K562 (cell line): ENCODE results near the gene SYNJ2. TPM values are rescaled to one million over a fixed set of nuclear protein-coding genes. Genes with fewer than 3 reads are reported as not detected.

ENCODE experiments used
- ARHGAP35 ChIP-seq: fragments of 450-650 bp; IDR thresholded peaks from 2 replicates; pipeline ENCODE4 v1.6.1; 2018; ENCODE audit not compliant: partially characterized antibody
- BHLHE40 ChIP-seq: IDR thresholded peaks from 2 replicates; pipeline ENCODE4 v1.6.1; 2011; ENCODE audit warnings: low read length, improper control_type of control experiment
- CHD2 ChIP-seq: IDR thresholded peaks from 2 replicates; pipeline ENCODE4 v1.6.1; 2011; ENCODE audit warnings: low read depth, low read length
- FOXP4 ChIP-seq: sonication (generic); formaldehyde crosslinking; IDR thresholded peaks from 2 replicates; pipeline ENCODE4 v1.8.0; 2022; ENCODE audit warnings: mild to moderate bottlenecking, missing genetic modification reagents, borderline replicate concordance
- HIVEP1 ChIP-seq: fragments of 250-450 bp; sonication (Bioruptor Pico); IDR thresholded peaks from 2 replicates; pipeline ENCODE4 v1.4.0; 2020; ENCODE audit warnings: mild to moderate bottlenecking
- KDM1A ChIP-seq, 2 experiments: fragments of 450-650 bp; IDR thresholded peaks; 2 replicates each; pipeline ENCODE4 v1.6.1; 2016; ENCODE audit warnings: mild to moderate bottlenecking in 2 of 2
- KLF13 ChIP-seq: fragments of 450-650 bp; IDR thresholded peaks from 2 replicates; pipeline ENCODE4 v1.6.1; 2016; ENCODE audit warnings: missing genetic modification characterization, low read depth, mild to moderate bottlenecking, missing compliant biosample characterization, moderate library complexity, borderline replicate concordance
- MAFF ChIP-seq: IDR thresholded peaks from 2 replicates; pipeline ENCODE4 v1.6.1; 2012; ENCODE audit warnings: low read length, improper control_type of control experiment
- SFPQ ChIP-seq: fragments of 200-400 bp; formaldehyde crosslinking; IDR thresholded peaks from 2 replicates; pipeline ENCODE4 v1.6.1; 2017; ENCODE audit warnings: mild to moderate bottlenecking, low read depth, low read length, moderate library complexity
- SMARCA4 ChIP-seq: fragments of 450-650 bp; IDR thresholded peaks from 2 replicates; pipeline ENCODE4 v1.6.1; 2016
- XRCC5 ChIP-seq: fragments of 200-400 bp; formaldehyde crosslinking; IDR thresholded peaks from 2 replicates; pipeline ENCODE4 v1.6.1; 2017; ENCODE audit warnings: low read depth, mild to moderate bottlenecking, low read length
- ZBTB8A ChIP-seq: fragments of 450-650 bp; IDR thresholded peaks from 2 replicates; pipeline ENCODE4 v1.6.1; 2018; ENCODE audit warnings: mild to moderate bottlenecking, moderate library complexity; ENCODE audit not compliant: partially characterized antibody
- ZNF140 ChIP-seq: fragments of 250-450 bp; sonication (Bioruptor Pico); IDR thresholded peaks from 2 replicates; pipeline ENCODE4 v1.8.0; 2021; ENCODE audit warnings: moderate library complexity, mild to moderate bottlenecking, inconsistent platforms
- ZNF316 ChIP-seq: fragments of 450-650 bp; IDR thresholded peaks from 2 replicates; pipeline ENCODE4 v1.6.1; 2016
- polyA plus RNA-seq, 8 experiments: library from polyadenylated mRNA; depleted of rRNA in 4 of 8; stranded (reverse) in 5 of 8; unstranded in 3 of 8; fragments of >200 nt; fragmentation: Nextera tagmentation in 2 of 8; fragmentation: Illumina TruSeq in 1 of 8; extraction: Ambion mirVana in 2 of 8; extraction: Trizol in 1 of 8; gene quantifications; 2 replicates each; pipeline versions ENCODE4 v1.2.1 to v1.2.3, GENCODE V29; 2011 to 2014; ENCODE audit warnings: inconsistent platforms in 1 of 8, missing spikeins in 1 of 8
- total RNA-seq, 7 experiments: library from RNA; depleted of rRNA in 6 of 7; stranded (reverse); fragments of >200 nt in 6 of 7; fragmentation: Illumina TruSeq in 2 of 7; extraction: Trizol in 2 of 7; gene quantifications; 2 replicates each; pipeline versions ENCODE4 v1.2.1 to v1.2.3, GENCODE V29; 2011 to 2021; ENCODE audit warnings: low replicate concordance in 1 of 7
- TF ChIP-seq, protein P1 (sequence below), 2 experiments: fragments of 450-650 bp; IDR thresholded peaks; 2 replicates each; pipeline ENCODE4 v1.6.1; 2016
- TF ChIP-seq, protein P2 (sequence below), 2 experiments: fragments of 450-650 bp; conservative IDR thresholded peaks; 2 replicates each; pipeline ENCODE4 v1.6.1; 2017; ENCODE audit warnings: mild to moderate bottlenecking in 2 of 2, moderate library complexity in 2 of 2

SYNJ2 gene
- total and polyA plus RNA-seq, 9 of the 15 experiments (the other 6 are each of a cell fraction or from before 2014, with no cell fraction given): 3.0 to 27.7 (median 17.8) TPM

- TF ChIP-seq, protein P1, sequence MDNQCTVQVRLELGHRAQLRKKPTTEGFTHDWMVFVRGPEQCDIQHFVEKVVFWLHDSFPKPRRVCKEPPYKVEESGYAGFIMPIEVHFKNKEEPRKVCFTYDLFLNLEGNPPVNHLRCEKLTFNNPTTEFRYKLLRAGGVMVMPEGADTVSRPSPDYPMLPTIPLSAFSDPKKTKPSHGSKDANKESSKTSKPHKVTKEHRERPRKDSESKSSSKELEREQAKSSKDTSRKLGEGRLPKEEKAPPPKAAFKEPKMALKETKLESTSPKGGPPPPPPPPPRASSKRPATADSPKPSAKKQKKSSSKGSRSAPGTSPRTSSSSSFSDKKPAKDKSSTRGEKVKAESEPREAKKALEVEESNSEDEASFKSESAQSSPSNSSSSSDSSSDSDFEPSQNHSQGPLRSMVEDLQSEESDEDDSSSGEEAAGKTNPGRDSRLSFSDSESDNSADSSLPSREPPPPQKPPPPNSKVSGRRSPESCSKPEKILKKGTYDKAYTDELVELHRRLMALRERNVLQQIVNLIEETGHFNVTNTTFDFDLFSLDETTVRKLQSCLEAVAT (IDR thresholded peaks at IDR 0.05): peak; percentile 90 to 96
- TF ChIP-seq ARHGAP35 (peak; percentile 91), BHLHE40 (peak; percentile 34), MAFF (peak; percentile 98), ZNF140 (no peak), XRCC5 (peak; percentile 69; the same call in 1 of the 2 replicates), KLF13 (no peak), SFPQ (no peak), HIVEP1 (no peak), CHD2 (no peak; the same call in 1 of the 2 replicates), ZBTB8A (no peak), SMARCA4 (peak; percentile 100), ZNF316 (peak; percentile 100), KDM1A (IDR thresholded peaks at IDR 0.05) (peak; percentile 77 to 100), FOXP4 (CRISPR knock-in tag) (peak; percentile 40; the same call in 1 of the 2 replicates)
- TF ChIP-seq, protein P2, sequence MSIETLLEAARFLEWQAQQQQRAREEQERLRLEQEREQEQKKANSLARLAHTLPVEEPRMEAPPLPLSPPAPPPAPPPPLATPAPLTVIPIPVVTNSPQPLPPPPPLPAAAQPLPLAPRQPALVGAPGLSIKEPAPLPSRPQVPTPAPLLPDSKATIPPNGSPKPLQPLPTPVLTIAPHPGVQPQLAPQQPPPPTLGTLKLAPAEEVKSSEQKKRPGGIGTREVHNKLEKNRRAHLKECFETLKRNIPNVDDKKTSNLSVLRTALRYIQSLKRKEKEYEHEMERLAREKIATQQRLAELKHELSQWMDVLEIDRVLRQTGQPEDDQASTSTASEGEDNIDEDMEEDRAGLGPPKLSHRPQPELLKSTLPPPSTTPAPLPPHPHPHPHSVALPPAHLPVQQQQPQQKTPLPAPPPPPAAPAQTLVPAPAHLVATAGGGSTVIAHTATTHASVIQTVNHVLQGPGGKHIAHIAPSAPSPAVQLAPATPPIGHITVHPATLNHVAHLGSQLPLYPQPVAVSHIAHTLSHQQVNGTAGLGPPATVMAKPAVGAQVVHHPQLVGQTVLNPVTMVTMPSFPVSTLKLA (conservative IDR thresholded peaks at IDR 0.05): peak; percentile 84 to 91
These were observed 58.6 kb downstream of the SYNJ2 start (continued) for GRCh38 chr6:158040051-158040803.
